H1 (cell line): Measurements from ENCODE around the gene DHCR7. TPM values are rescaled to one million over a fixed set of nuclear protein-coding genes. Genes with fewer than 3 reads are reported as not detected.

Experiments
- CTCF ChIA-PET: fragments of 300-600 bp; sonication (Branson Sonifier 250); formaldehyde crosslinking; loops from one replicate; lab custom pipeline; 2021; ENCODE audit not compliant: partially characterized antibody; lab: Charles Lee
- POLR2A ChIA-PET: fragments of 300-600 bp; sonication (Branson Sonifier 250); formaldehyde crosslinking; loops from one replicate; lab custom pipeline; 2021; ENCODE audit warnings: inconsistent platforms; ENCODE audit not compliant: partially characterized antibody; lab: Charles Lee
- DNase-seq, 2 experiments: peaks; one replicate each; pipeline versions ENCODE4 v3.0.0 to v3.0.0-alpha.2; 2010 to 2022; ENCODE audit warnings: low spot score in 2 of 2, low read depth in 1 of 2, mixed read lengths in 1 of 2
- FAIRE-seq: peaks from 2 replicates; lab custom pipeline; 2011; peaks lifted over from hg19 to GRCh38; lab: Jason Lieb, UNC
- H2AFZ ChIP-seq: 2 replicates; pipeline ENCODE4 v1.8.1; 2012; ENCODE audit warnings: low read length, inconsistent platforms
- H2AK5ac ChIP-seq: 2 replicates; pipeline ENCODE4 v1.6.1; 2013; ENCODE audit warnings: low read depth, low read length
- H2BK120ac ChIP-seq: replicated peaks from 2 replicates; pipeline ENCODE3; 2013; ENCODE audit warnings: low read depth, low read length, inconsistent platforms
- H2BK12ac ChIP-seq: 2 replicates; pipeline ENCODE4 v1.6.1; 2013; ENCODE audit warnings: low read depth, low read length
- H2BK15ac ChIP-seq: 2 replicates; pipeline ENCODE4 v1.6.1; 2013; ENCODE audit warnings: low read length
- H2BK20ac ChIP-seq: 2 replicates; pipeline ENCODE4 v1.6.1; 2013; ENCODE audit warnings: low read length
- H2BK5ac ChIP-seq: 2 replicates; pipeline ENCODE4 v1.6.1; 2013; ENCODE audit warnings: low read depth, low read length
- H3K14ac ChIP-seq: 2 replicates; pipeline ENCODE4 v1.6.1; 2013; ENCODE audit warnings: inconsistent platforms; ENCODE audit not compliant: insufficient read length
- H3K18ac ChIP-seq: 2 replicates; pipeline ENCODE4 v1.6.1; 2013; ENCODE audit warnings: low read length; ENCODE audit errors: extremely low read depth
- H3K23ac ChIP-seq: 2 replicates; pipeline ENCODE4 v1.6.1; 2013; ENCODE audit warnings: inconsistent platforms; ENCODE audit not compliant: insufficient read length
- H3K23me2 ChIP-seq: 2 replicates; pipeline ENCODE4 v1.6.1; 2013; ENCODE audit warnings: low read depth, low read length
- H3K27ac ChIP-seq: 2 replicates; pipeline ENCODE4 v1.6.1; 2011; ENCODE audit warnings: low read depth, low read length, inconsistent platforms
- H3K27me3 ChIP-seq, 4 experiments: replicated peaks in 1 of 4; 1 replicate in 1 of 4; 2 replicates in 3 of 4; pipeline versions ENCODE4 v1.6.1 to v1.8.1; 2011 to 2013; ENCODE audit warnings: low read length in 3 of 4, mild to moderate bottlenecking in 3 of 4, inconsistent platforms in 2 of 4, mixed read lengths in 2 of 4, moderate library complexity in 1 of 4; ENCODE audit not compliant: control insufficient read depth in 3 of 4, insufficient read depth in 3 of 4; ENCODE audit errors: extremely low read depth in 1 of 4
- H3K36me3 ChIP-seq, 4 experiments: 2 replicates each; pipeline versions ENCODE4 v1.6.1 to v1.8.1; 2011 to 2013; ENCODE audit warnings: mild to moderate bottlenecking in 4 of 4, low read length in 3 of 4, moderate library complexity in 2 of 4, control low read depth in 1 of 4, inconsistent platforms in 1 of 4; ENCODE audit not compliant: insufficient read depth in 4 of 4, control insufficient read depth in 2 of 4
- H3K4ac ChIP-seq: replicated peaks from 2 replicates; pipeline ENCODE3; 2013; ENCODE audit warnings: low read length, low read depth, mixed read lengths, inconsistent platforms; ENCODE audit not compliant: insufficient read length
- H3K4me1 ChIP-seq, 4 experiments: replicated peaks in 1 of 4; 1 replicate in 1 of 4; 2 replicates in 3 of 4; pipeline versions ENCODE4 v1.6.1 to v1.8.1; 2011 to 2013; ENCODE audit warnings: low read length in 3 of 4, inconsistent platforms in 2 of 4, mixed read lengths in 1 of 4; ENCODE audit not compliant: insufficient read depth in 4 of 4, control insufficient read depth in 3 of 4
- H3K4me2 ChIP-seq, 2 experiments: 2 replicates each; pipeline versions ENCODE4 v1.6.1 to v1.8.1; 2011 to 2013; ENCODE audit warnings: low read depth in 2 of 2, low read length in 2 of 2, control low read depth in 1 of 2, inconsistent platforms in 1 of 2, mild to moderate bottlenecking in 1 of 2; ENCODE audit not compliant: insufficient read depth in 1 of 2
- H3K4me3 ChIP-seq, 4 experiments: fragments of 200-600, 300-600 bp in 1 of 4; sonication (generic), shearing (Covaris generic), sonication (Bioruptor Twin) in 1 of 4; 2 replicates each; pipeline versions ENCODE4 v1.5.1 to v1.8.1; 2011 to 2016; ENCODE audit warnings: low read length in 4 of 4, low read depth in 3 of 4, control low read depth in 2 of 4, inconsistent platforms in 2 of 4, mild to moderate bottlenecking in 2 of 4, mixed read lengths in 1 of 4, moderate library complexity in 1 of 4; ENCODE audit not compliant: insufficient read depth in 2 of 4; ENCODE audit errors: extremely low read depth in 1 of 4
- H3K56ac ChIP-seq: replicated peaks from 2 replicates; pipeline ENCODE3; 2013; ENCODE audit warnings: low read depth, mild to moderate bottlenecking, mixed read lengths, low read length, inconsistent platforms; ENCODE audit not compliant: insufficient read length
- H3K79me1 ChIP-seq: 2 replicates; pipeline ENCODE4 v1.6.1; 2013; ENCODE audit warnings: low read depth, low read length, control low read depth
- H3K79me2 ChIP-seq, 2 experiments: 2 replicates each; pipeline versions ENCODE4 v1.6.1 to v1.8.1; 2012 to 2013; ENCODE audit warnings: low read length in 2 of 2, mild to moderate bottlenecking in 2 of 2, inconsistent platforms in 1 of 2; ENCODE audit not compliant: insufficient read depth in 2 of 2, control insufficient read depth in 1 of 2
- H3K9ac ChIP-seq, 4 experiments: replicated peaks in 1 of 4; 1 replicate in 1 of 4; 2 replicates in 3 of 4; pipeline versions ENCODE4 v1.6.1 to v1.8.1; 2011 to 2013; ENCODE audit warnings: low read depth in 3 of 4, low read length in 3 of 4, control low read depth in 2 of 4, mild to moderate bottlenecking in 2 of 4, moderate library complexity in 2 of 4, inconsistent platforms in 1 of 4; ENCODE audit errors: extremely low read depth in 1 of 4
- H3K9me3 ChIP-seq, 2 experiments: 2 replicates each; pipeline versions ENCODE4 v1.6.1 to v1.8.1; 2012 to 2013; ENCODE audit warnings: mild to moderate bottlenecking in 2 of 2, moderate library complexity in 2 of 2, control low read depth in 1 of 2, inconsistent platforms in 1 of 2, low read depth in 1 of 2, low read length in 1 of 2, mixed read lengths in 1 of 2; ENCODE audit not compliant: insufficient read depth in 2 of 2
- H4K20me1 ChIP-seq, 2 experiments: replicated peaks in 1 of 2; 2 replicates each; pipeline versions ENCODE3 to v1.8.1; 2011 to 2013; ENCODE audit warnings: inconsistent platforms in 2 of 2, low read length in 2 of 2, mild to moderate bottlenecking in 1 of 2; ENCODE audit not compliant: insufficient read depth in 2 of 2, control insufficient read depth in 1 of 2
- H4K5ac ChIP-seq: 2 replicates; pipeline ENCODE4 v1.6.1; 2013; ENCODE audit warnings: low read length, low read depth, mixed read lengths, inconsistent platforms; ENCODE audit not compliant: insufficient read length
- H4K8ac ChIP-seq: 2 replicates; pipeline ENCODE4 v1.8.0; 2013; ENCODE audit warnings: mild to moderate bottlenecking, moderate library complexity, low read length, inconsistent platforms; ENCODE audit not compliant: insufficient read depth; ENCODE audit errors: extremely low read depth
- H4K91ac ChIP-seq: replicated peaks from 2 replicates; pipeline ENCODE3; 2013; ENCODE audit warnings: low read length, mixed read lengths, inconsistent platforms; ENCODE audit not compliant: insufficient read length
- BRCA1 ChIP-seq: IDR thresholded peaks from 2 replicates; pipeline ENCODE4 v1.6.1; 2012; ENCODE audit warnings: low read depth, low read length, improper control_type of control experiment
- E2F6 ChIP-seq: IDR thresholded peaks from 2 replicates; pipeline ENCODE4 v1.6.1; 2012; ENCODE audit warnings: inconsistent platforms
- EZH2 ChIP-seq: fragments of 200-600 bp; sonication (generic); IDR thresholded peaks from 2 replicates; pipeline ENCODE4 v1.7.1; 2012; ENCODE audit warnings: low read depth, mild to moderate bottlenecking, moderate library complexity, low read length, inconsistent platforms; ENCODE audit not compliant: severe bottlenecking
- GTF2F1 ChIP-seq: IDR thresholded peaks from 2 replicates; pipeline ENCODE4 v1.6.1; 2012; ENCODE audit warnings: low read depth, low read length, improper control_type of control experiment, borderline replicate concordance
- KDM1A ChIP-seq: fragments of 200-600, 300-600 bp; sonication (generic); IDR thresholded peaks from 2 replicates; pipeline ENCODE4 v1.7.1; 2016; ENCODE audit warnings: mild to moderate bottlenecking, low read length, borderline replicate concordance
- KDM5A ChIP-seq: fragments of 200-600 bp; IDR thresholded peaks from 2 replicates; pipeline ENCODE4 v1.7.1; 2012; ENCODE audit warnings: mild to moderate bottlenecking, low read length, inconsistent platforms, mixed read lengths
- PHF8 ChIP-seq: fragments of 200-600 bp; sonication (generic); conservative IDR thresholded peaks from 2 replicates; pipeline ENCODE4 v1.7.1; 2012; ENCODE audit warnings: low read depth, mild to moderate bottlenecking, inconsistent platforms, low read length, moderate library complexity
- SAP30 ChIP-seq: fragments of 300-600 bp; sonication (generic); IDR thresholded peaks from 2 replicates; pipeline ENCODE4 v1.7.1; 2012; ENCODE audit warnings: low read length, moderate library complexity, mild to moderate bottlenecking, inconsistent platforms; ENCODE audit not compliant: insufficient read depth, insufficient replicate concordance
- WGBS, 2 experiments: shearing (Covaris generic) in 1 of 2; methylation state at CpG; one replicate each; pipeline versions ENCODE4 v1.1.6 to v1.1.7; 2013 to 2015; ENCODE audit warnings: low lambda C conversion rate in 2 of 2, mixed read lengths in 2 of 2, inconsistent platforms in 1 of 2, low coverage in 1 of 2, missing lambda C conversion rate in 1 of 2; ENCODE audit not compliant: insufficient replicate concordance in 2 of 2, insufficient coverage in 1 of 2, insufficient read length in 1 of 2; ENCODE audit errors: extremely low coverage in 1 of 2, missing lambda C conversion rate in 1 of 2; 5-methylcytosine and 5-hydroxymethylcytosine counted together
- polyA plus RNA-seq, 7 experiments: library from polyadenylated mRNA; depleted of rRNA in 3 of 7; stranded (reverse) in 5 of 7; unstranded in 2 of 7; fragments of >200 nt in 5 of 7; fragments of 200-250 nt in 2 of 7; gene quantifications; 1 replicate in 5 of 7; 2 replicates in 1 of 7; 4 replicates in 1 of 7; pipeline versions ENCODE4 v1.2.1 to v1.2.3, GENCODE V29; 2011 to 2013; ENCODE audit warnings: missing spikeins in 2 of 7, mixed read lengths in 2 of 7
- total RNA-seq: library from RNA; stranded (reverse); fragmentation: NEBNext Ultra II Directional; extraction: Animal tissue kit (Norgen Biotek cat#: 25700); gene quantifications from 2 replicates; pipeline ENCODE4 v1.2.1, GENCODE V29; 2021

The DHCR7 gene
- total and polyA plus RNA-seq, 2 of the 8 experiments (the other 6 are each of a cell fraction or from before 2014, with no cell fraction given): 144 to 157 TPM

GRCh38 chr11:71488681-71489270, 40.6 kb upstream of the DHCR7 start:
- H4K91ac ChIP-seq: no peak overlapping the region
- H3K9me3 ChIP-seq: no peaks in the 10 kb centered on the region
- H2BK120ac ChIP-seq: no peak overlapping the region
- H4K5ac ChIP-seq: no peak overlapping the region
- H3K4me3 ChIP-seq: no peak overlapping the region
- H3K79me1 ChIP-seq: no peaks in the 10 kb centered on the region
- no peak overlapping the region for H2BK20ac ChIP-seq
- no peak overlapping the region for H3K27ac ChIP-seq
- no peak overlapping the region for H3K23ac ChIP-seq
- no peak overlapping the region for H3K4ac ChIP-seq
- 84% methylated on average over 6 of the region's 6 CpGs; no CpG with 5 or more reads in 1 of the 2 experiments for WGBS, 2 experiments
- H3K36me3 ChIP-seq: peaks cover 0 to 23% (median 15%) of the 10 kb centered on the region in 4 experiments; a peak in 6 of 8 replicates
- H3K18ac ChIP-seq: no peak overlapping the region
- H2AK5ac ChIP-seq: no peak overlapping the region
- no peak overlapping the region for H3K14ac ChIP-seq
- H3K27me3 ChIP-seq: no peaks in the 10 kb centered on the region
- H3K56ac ChIP-seq: no peak overlapping the region
- no peak for FAIRE-seq
- H3K23me2 ChIP-seq: peaks cover 4% of the 10 kb centered on the region; the same call in 1 of the 2 replicates
- TF ChIP-seq E2F6 (no peak), GTF2F1 (no peak), BRCA1 (no peak), SAP30 (no peak), KDM1A (no peak), PHF8 (no peak), EZH2 (no peak), KDM5A (no peak)
- TF ChIP-seq, all 59 proteins: peak for 0
- Histone ChIP-seq H3K4me1 (no peaks in the 10 kb centered on the region), H2BK5ac (no peak overlapping the region), H3K79me2 (no peaks in the 10 kb centered on the region), H4K20me1 (peaks cover 4 to 15% of the 10 kb centered on the region in 2 experiments), H3K9ac (no peak overlapping the region), H2BK15ac (no peak overlapping the region), H2BK12ac (no peak overlapping the region), H2AFZ (no peak overlapping the region), H3K4me2 (no peak overlapping the region), H4K8ac (no peak overlapping the region)
- DNase-seq: no peak
- CTCF ChIA-PET: interaction anchor here (2.1 kb wide), 1 partner anchor 9 kb away, joined by 4 read pairs; no protein-coding TSS in a partner anchor
- POLR2A ChIA-PET: interaction anchor here (0.6 kb wide), 1 partner anchor 137 kb away, joined by 4 read pairs; no protein-coding TSS in a partner anchor
